K562 (cell line): ENCODE results near the gene RNF138. TPM values are rescaled to one million over a fixed set of nuclear protein-coding genes. Genes with fewer than 3 reads are reported as not detected.

Source experiments
- ARID2 ChIP-seq: fragments of 450-650 bp; IDR thresholded peaks from 2 replicates; pipeline ENCODE4 v1.6.1; 2017; ENCODE audit warnings: antibody characterized with exemption, mild to moderate bottlenecking
- CBFA2T3 ChIP-seq: fragments of 450-650 bp; IDR thresholded peaks from 2 replicates; pipeline ENCODE4 v1.6.1; 2017
- CREM ChIP-seq: IDR thresholded peaks from 2 replicates; pipeline ENCODE4 v1.6.1; 2014; ENCODE audit warnings: antibody characterized with exemption, low read depth
- DMBX1 ChIP-seq: fragments of 250-450 bp; sonication (Bioruptor Pico); IDR thresholded peaks from 2 replicates; pipeline ENCODE4 v1.8.0; 2022; ENCODE audit warnings: inconsistent platforms, mild to moderate bottlenecking, moderate library complexity, borderline replicate concordance
- DNMT1 ChIP-seq: fragments of 450-650 bp; IDR thresholded peaks from 2 replicates; pipeline ENCODE4 v1.6.1; 2016; ENCODE audit warnings: antibody characterized with exemption, mild to moderate bottlenecking
- EGR1 ChIP-seq: fragments of 450-650 bp; conservative IDR thresholded peaks from 2 replicates; pipeline ENCODE4 v1.6.1; 2017; ENCODE audit warnings: mild to moderate bottlenecking
- GTF2A2 ChIP-seq: IDR thresholded peaks from 2 replicates; pipeline ENCODE4 v1.6.1; 2016; ENCODE audit warnings: mild to moderate bottlenecking, missing genetic modification characterization, missing compliant biosample characterization
- KAT7 ChIP-seq: sonication (generic); formaldehyde crosslinking; IDR thresholded peaks from 2 replicates; pipeline ENCODE4 v1.8.0; 2022; ENCODE audit warnings: missing genetic modification reagents, mild to moderate bottlenecking, borderline replicate concordance
- MCM2 ChIP-seq: fragments of 450-650 bp; IDR thresholded peaks from 2 replicates; pipeline ENCODE4 v1.6.1; 2017; ENCODE audit warnings: low read depth, mild to moderate bottlenecking
- MYNN ChIP-seq, 2 experiments: sonication (generic); formaldehyde crosslinking in 1 of 2; IDR thresholded peaks; 2 replicates each; pipeline versions ENCODE4 v1.5.0 to v1.6.1; 2016 to 2020; ENCODE audit warnings: antibody characterized with exemption in 1 of 2, missing genetic modification reagents in 1 of 2
- RB1 ChIP-seq: fragments of 450-650 bp; IDR thresholded peaks from 2 replicates; pipeline ENCODE4 v1.6.1; 2017; ENCODE audit warnings: low read depth, mild to moderate bottlenecking
- RBM22 ChIP-seq: fragments of 200-400 bp; formaldehyde crosslinking; IDR thresholded peaks from 2 replicates; pipeline ENCODE4 v1.6.1; 2018; ENCODE audit warnings: low read length, low read depth; ENCODE audit not compliant: poor library complexity, severe bottlenecking
- RNF2 ChIP-seq: sonication (generic); IDR thresholded peaks from 2 replicates; pipeline ENCODE4 v1.6.1; 2016
- SUPT5H ChIP-seq: fragments of 450-650 bp; IDR thresholded peaks from 2 replicates; pipeline ENCODE4 v1.6.1; 2016
- TAF9B ChIP-seq: fragments of 450-650 bp; IDR thresholded peaks from 2 replicates; pipeline ENCODE4 v1.6.1; 2018; ENCODE audit warnings: mild to moderate bottlenecking; ENCODE audit not compliant: partially characterized antibody
- UBTF ChIP-seq, 2 experiments: IDR thresholded peaks; 2 replicates each; pipeline ENCODE4 v1.6.1; 2012; ENCODE audit warnings: improper control_type of control experiment in 2 of 2, low read depth in 2 of 2, low read length in 2 of 2, borderline replicate concordance in 1 of 2
- ZNF41 ChIP-seq: fragments of 250-450 bp; sonication (Bioruptor Pico); conservative IDR thresholded peaks from 2 replicates; pipeline ENCODE4 v1.4.0; 2020; ENCODE audit warnings: mild to moderate bottlenecking
- ZNF445 ChIP-seq: fragments of 250-450 bp; sonication (Bioruptor Pico); IDR thresholded peaks from 2 replicates; pipeline ENCODE4 v1.4.0; 2020; ENCODE audit warnings: low read depth, mild to moderate bottlenecking, moderate library complexity
- ZNF699 ChIP-seq: fragments of 250-450 bp; sonication (Bioruptor Pico); IDR thresholded peaks from 2 replicates; pipeline ENCODE4 v1.8.0; 2021; ENCODE audit warnings: mild to moderate bottlenecking, moderate library complexity; ENCODE audit not compliant: insufficient replicate concordance
- polyA plus RNA-seq, 8 experiments: library from polyadenylated mRNA; depleted of rRNA in 4 of 8; stranded (reverse) in 5 of 8; unstranded in 3 of 8; fragments of >200 nt; fragmentation: Nextera tagmentation in 2 of 8; fragmentation: Illumina TruSeq in 1 of 8; extraction: Ambion mirVana in 2 of 8; extraction: Trizol in 1 of 8; gene quantifications; 2 replicates each; pipeline versions ENCODE4 v1.2.1 to v1.2.3, GENCODE V29; 2011 to 2014; ENCODE audit warnings: inconsistent platforms in 1 of 8, missing spikeins in 1 of 8
- total RNA-seq, 7 experiments: library from RNA; depleted of rRNA in 6 of 7; stranded (reverse); fragments of >200 nt in 6 of 7; fragmentation: Illumina TruSeq in 2 of 7; extraction: Trizol in 2 of 7; gene quantifications; 2 replicates each; pipeline versions ENCODE4 v1.2.1 to v1.2.3, GENCODE V29; 2011 to 2021; ENCODE audit warnings: low replicate concordance in 1 of 7
- TF ChIP-seq, protein P1 (sequence below): IDR thresholded peaks from 2 replicates; pipeline ENCODE4 v1.6.1; 2012; ENCODE audit warnings: low read depth, low read length, improper control_type of control experiment, borderline replicate concordance
- TF ChIP-seq, protein P2 (sequence below): fragments of 450-650 bp; formaldehyde crosslinking; IDR thresholded peaks from 2 replicates; pipeline ENCODE4 v1.4.0; 2022; ENCODE audit warnings: missing genetic modification characterization
- TF ChIP-seq, protein P3 (sequence below): sonication (generic); formaldehyde crosslinking; IDR thresholded peaks from 2 replicates; pipeline ENCODE4 v1.8.0; 2022; ENCODE audit warnings: mild to moderate bottlenecking, missing genetic modification reagents, borderline replicate concordance

RNF138 gene
- total and polyA plus RNA-seq, 9 of the 15 experiments (the other 6 are each of a cell fraction or from before 2014, with no cell fraction given): 47.6 to 100 (median 62.5) TPM

- TF ChIP-seq KAT7 (CRISPR knock-in tag): peak; percentile 68; the same call in 1 of the 2 replicates
- peak; percentile 23; the same call in 1 of the 2 replicates for TF ChIP-seq GTF2A2 (tag)
- TF ChIP-seq TAF9B: peak; percentile 5
- TF ChIP-seq, protein P1, sequence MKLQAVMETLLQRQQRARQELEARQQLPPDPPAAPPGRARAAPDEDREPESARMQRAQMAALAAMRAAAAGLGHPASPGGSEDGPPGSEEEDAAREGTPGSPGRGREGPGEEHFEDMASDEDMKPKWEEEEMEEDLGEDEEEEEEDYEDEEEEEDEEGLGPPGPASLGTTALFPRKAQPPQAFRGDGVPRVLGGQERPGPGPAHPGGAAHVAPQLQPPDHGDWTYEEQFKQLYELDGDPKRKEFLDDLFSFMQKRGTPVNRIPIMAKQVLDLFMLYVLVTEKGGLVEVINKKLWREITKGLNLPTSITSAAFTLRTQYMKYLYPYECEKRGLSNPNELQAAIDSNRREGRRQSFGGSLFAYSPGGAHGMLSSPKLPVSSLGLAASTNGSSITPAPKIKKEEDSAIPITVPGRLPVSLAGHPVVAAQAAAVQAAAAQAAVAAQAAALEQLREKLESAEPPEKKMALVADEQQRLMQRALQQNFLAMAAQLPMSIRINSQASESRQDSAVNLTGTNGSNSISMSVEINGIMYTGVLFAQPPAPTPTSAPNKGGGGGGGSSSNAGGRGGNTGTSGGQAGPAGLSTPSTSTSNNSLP: no peak
- TF ChIP-seq EGR1: peak; percentile 34
- TF ChIP-seq RB1: peak; percentile 76; the same call in 1 of the 2 replicates
- 0 out of 2 replicates have a peak, but pooled peaks have one; percentile 27 for TF ChIP-seq MYNN (IDR thresholded peaks at IDR 0.05)
- TF ChIP-seq MYNN (CRISPR knock-in tag; IDR thresholded peaks at IDR 0.05): no peak
- TF ChIP-seq ZNF41 (CRISPR knock-in tag): 0 out of 2 replicates have a peak, but pooled peaks have one; percentile 42
- no peak for TF ChIP-seq CBFA2T3
- 0 out of 2 replicates have a peak, but pooled peaks have one; percentile 38 for TF ChIP-seq CREM
- TF ChIP-seq RBM22: no peak
- TF ChIP-seq ZNF699 (CRISPR knock-in tag): no peak
- TF ChIP-seq DNMT1: no peak
- no peak for TF ChIP-seq ARID2
- peak; percentile 49; the same call in 1 of the 2 replicates for TF ChIP-seq DMBX1 (CRISPR knock-in tag)
- peak; percentile 44; the same call in 1 of the 2 replicates for TF ChIP-seq RNF2
- TF ChIP-seq ZNF445 (CRISPR knock-in tag): no peak
- TF ChIP-seq MCM2: no peak
- peak; percentile 51 to 71; a peak in 2 of 4 replicates for TF ChIP-seq UBTF (IDR thresholded peaks at IDR 0.05; ENCODE audit: borderline replicate concordance in 1 of 2, low read depth in 2 of 2, low read length in 2 of 2)
- TF ChIP-seq SUPT5H: peak; percentile 68
- TF ChIP-seq, protein P2, sequence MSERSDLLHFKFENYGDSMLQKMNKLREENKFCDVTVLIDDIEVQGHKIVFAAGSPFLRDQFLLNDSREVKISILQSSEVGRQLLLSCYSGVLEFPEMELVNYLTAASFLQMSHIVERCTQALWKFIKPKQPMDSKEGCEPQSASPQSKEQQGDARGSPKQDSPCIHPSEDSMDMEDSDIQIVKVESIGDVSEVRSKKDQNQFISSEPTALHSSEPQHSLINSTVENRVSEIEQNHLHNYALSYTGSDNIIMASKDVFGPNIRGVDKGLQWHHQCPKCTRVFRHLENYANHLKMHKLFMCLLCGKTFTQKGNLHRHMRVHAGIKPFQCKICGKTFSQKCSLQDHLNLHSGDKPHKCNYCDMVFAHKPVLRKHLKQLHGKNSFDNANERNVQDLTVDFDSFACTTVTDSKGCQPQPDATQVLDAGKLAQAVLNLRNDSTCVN (CRISPR knock-in tag): peak; percentile 82; the same call in 1 of the 2 replicates
- TF ChIP-seq, protein P3, sequence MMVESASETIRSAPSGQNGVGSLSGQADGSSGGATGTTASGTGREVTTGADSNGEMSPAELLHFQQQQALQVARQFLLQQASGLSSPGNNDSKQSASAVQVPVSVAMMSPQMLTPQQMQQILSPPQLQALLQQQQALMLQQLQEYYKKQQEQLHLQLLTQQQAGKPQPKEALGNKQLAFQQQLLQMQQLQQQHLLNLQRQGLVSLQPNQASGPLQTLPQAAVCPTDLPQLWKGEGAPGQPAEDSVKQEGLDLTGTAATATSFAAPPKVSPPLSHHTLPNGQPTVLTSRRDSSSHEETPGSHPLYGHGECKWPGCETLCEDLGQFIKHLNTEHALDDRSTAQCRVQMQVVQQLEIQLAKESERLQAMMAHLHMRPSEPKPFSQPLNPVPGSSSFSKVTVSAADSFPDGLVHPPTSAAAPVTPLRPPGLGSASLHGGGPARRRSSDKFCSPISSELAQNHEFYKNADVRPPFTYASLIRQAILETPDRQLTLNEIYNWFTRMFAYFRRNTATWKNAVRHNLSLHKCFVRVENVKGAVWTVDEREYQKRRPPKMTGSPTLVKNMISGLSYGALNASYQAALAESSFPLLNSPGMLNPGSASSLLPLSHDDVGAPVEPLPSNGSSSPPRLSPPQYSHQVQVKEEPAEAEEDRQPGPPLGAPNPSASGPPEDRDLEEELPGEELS (CRISPR knock-in tag): 0 out of 2 replicates have a peak, but pooled peaks have one; percentile 12
Observed at GRCh38 chr18:32092422-32093101, 888 bp downstream of the RNF138 start (continued).
